H9 (cell line): ENCODE measurements around the gene CALN1. TPM values are rescaled to one million over a fixed set of nuclear protein-coding genes. Genes with fewer than 3 reads are reported as not detected.

Experiments
- DNase-seq: peaks from one replicate; pipeline ENCODE4 v3.0.0-alpha.2; 2017
- H2AFZ ChIP-seq: one replicate; pipeline ENCODE4 v1.6.1; 2013; ENCODE audit warnings: mild to moderate bottlenecking, low read length, control low read depth, moderate library complexity
- H2AK5ac ChIP-seq: 2 replicates; pipeline ENCODE4 v1.6.1; 2013; ENCODE audit warnings: low read length, control low read depth, mixed read lengths; ENCODE audit not compliant: insufficient read length
- H2BK120ac ChIP-seq: one replicate; pipeline ENCODE4 v1.6.1; 2013; ENCODE audit warnings: low read depth, mild to moderate bottlenecking, low read length, control low read depth, inconsistent platforms; ENCODE audit not compliant: poor library complexity, severe bottlenecking
- H2BK12ac ChIP-seq: 2 replicates; pipeline ENCODE4 v1.6.1; 2013; ENCODE audit warnings: low read length, control low read depth, mixed read lengths, low read depth; ENCODE audit not compliant: insufficient read length
- H2BK15ac ChIP-seq: 2 replicates; pipeline ENCODE4 v1.6.1; 2013; ENCODE audit warnings: low read depth, low read length, control low read depth
- H2BK20ac ChIP-seq: one replicate; pipeline ENCODE4 v1.6.1; 2013; ENCODE audit warnings: low read depth, mild to moderate bottlenecking, low read length, control low read depth, inconsistent platforms; ENCODE audit not compliant: poor library complexity, severe bottlenecking
- H2BK5ac ChIP-seq: 2 replicates; pipeline ENCODE4 v1.6.1; 2013; ENCODE audit warnings: low read length, control low read depth, mixed read lengths; ENCODE audit not compliant: insufficient read length
- H3K14ac ChIP-seq: 2 replicates; pipeline ENCODE4 v1.6.1; 2013; ENCODE audit warnings: low read length, control low read depth; ENCODE audit not compliant: insufficient read depth
- H3K18ac ChIP-seq: 2 replicates; pipeline ENCODE4 v1.6.1; 2013; ENCODE audit warnings: low read depth, mild to moderate bottlenecking, mixed read lengths, low read length, control low read depth; ENCODE audit not compliant: insufficient read length
- H3K23ac ChIP-seq: 2 replicates; pipeline ENCODE4 v1.6.1; 2013; ENCODE audit warnings: low read length, control low read depth, mixed read lengths, low read depth; ENCODE audit not compliant: insufficient read length
- H3K23me2 ChIP-seq: 2 replicates; pipeline ENCODE4 v1.6.1; 2013; ENCODE audit warnings: low read depth, mild to moderate bottlenecking, mixed read lengths, low read length, control low read depth; ENCODE audit not compliant: insufficient read length, poor library complexity, severe bottlenecking
- H3K27ac ChIP-seq: 2 replicates; pipeline ENCODE4 v1.5.1; 2013; ENCODE audit warnings: low read length, control low read depth, mixed read lengths, low read depth; ENCODE audit not compliant: insufficient read length
- H3K27me3 ChIP-seq: 2 replicates; pipeline ENCODE4 v1.6.1; 2013; ENCODE audit warnings: low read length, control low read depth, inconsistent platforms; ENCODE audit not compliant: insufficient read depth
- H3K4ac ChIP-seq: 2 replicates; pipeline ENCODE4 v1.6.1; 2013; ENCODE audit warnings: low read depth, mild to moderate bottlenecking, control low read depth, inconsistent platforms, low read length, moderate library complexity
- H3K4me1 ChIP-seq: 2 replicates; pipeline ENCODE4 v1.6.1; 2013; ENCODE audit warnings: low read length, control low read depth, inconsistent platforms; ENCODE audit not compliant: insufficient read depth
- H3K4me2 ChIP-seq: 2 replicates; pipeline ENCODE4 v1.6.1; 2013; ENCODE audit warnings: low read length, control low read depth, mixed read lengths; ENCODE audit not compliant: insufficient read length, insufficient read depth
- H3K56ac ChIP-seq: 2 replicates; pipeline ENCODE4 v1.6.1; 2013; ENCODE audit warnings: low read depth, mild to moderate bottlenecking, mixed read lengths, low read length, control low read depth; ENCODE audit not compliant: insufficient read length
- H3K79me1 ChIP-seq: 2 replicates; pipeline ENCODE4 v1.6.1; 2013; ENCODE audit warnings: low read depth, mild to moderate bottlenecking, moderate library complexity, low read length, control low read depth, inconsistent platforms; ENCODE audit not compliant: insufficient read depth, poor library complexity, severe bottlenecking
- H3K79me2 ChIP-seq: 2 replicates; pipeline ENCODE4 v1.6.1; 2013; ENCODE audit warnings: low read length, control low read depth, inconsistent platforms; ENCODE audit not compliant: insufficient read depth
- H3K9ac ChIP-seq: 2 replicates; pipeline ENCODE4 v1.6.1; 2013; ENCODE audit warnings: low read length, control low read depth, mixed read lengths; ENCODE audit not compliant: insufficient read length; ENCODE audit errors: extremely low read depth
- H3K9me3 ChIP-seq: one replicate; pipeline ENCODE4 v1.6.1; 2013; ENCODE audit warnings: low read depth, low read length, inconsistent platforms; ENCODE audit not compliant: control insufficient read depth
- H3T11ph ChIP-seq: one replicate; pipeline ENCODE4 v1.6.1; 2013; ENCODE audit warnings: mild to moderate bottlenecking, low read length, control low read depth, inconsistent platforms
- H4K20me1 ChIP-seq: one replicate; pipeline ENCODE4 v1.6.1; 2013; ENCODE audit not compliant: control insufficient read depth, insufficient read length, insufficient read depth
- H4K5ac ChIP-seq: 2 replicates; pipeline ENCODE4 v1.6.1; 2013; ENCODE audit warnings: low read depth, mild to moderate bottlenecking, mixed read lengths, low read length, control low read depth; ENCODE audit not compliant: insufficient read length
- H4K8ac ChIP-seq: replicated peaks from 2 replicates; pipeline ENCODE4 v1.6.1; 2013; ENCODE audit warnings: low read length, control low read depth, mixed read lengths, low read depth; ENCODE audit not compliant: insufficient read length
- H4K91ac ChIP-seq: 2 replicates; pipeline ENCODE4 v1.6.1; 2013; ENCODE audit warnings: low read depth, mild to moderate bottlenecking, moderate library complexity, mixed read lengths, low read length, control low read depth; ENCODE audit not compliant: insufficient read length
- H3K27ac Mint-ChIP-seq, 3 experiments: 2 replicates in 2 of 3; 3 replicates in 1 of 3; pipeline ENCODE4 v1.8.0; 2020 to 2021; ENCODE audit warnings: mixed read lengths in 3 of 3, mild to moderate bottlenecking in 1 of 3, moderate library complexity in 1 of 3
- H3K27me3 Mint-ChIP-seq: 2 replicates; pipeline ENCODE4 v1.8.0; 2021; ENCODE audit warnings: low read depth, mild to moderate bottlenecking, moderate library complexity, mixed read lengths
- H3K36me3 Mint-ChIP-seq, 3 experiments: 2 replicates in 2 of 3; 3 replicates in 1 of 3; pipeline ENCODE4 v1.8.0; 2020 to 2021; ENCODE audit warnings: low read depth in 3 of 3, mixed read lengths in 3 of 3; ENCODE audit not compliant: insufficient read depth in 1 of 3
- H3K4me1 Mint-ChIP-seq, 2 experiments: 2 replicates each; pipeline ENCODE4 v1.8.0; 2020; ENCODE audit warnings: mixed read lengths in 2 of 2
- H3K4me3 Mint-ChIP-seq, 2 experiments: 2 replicates in 1 of 2; 3 replicates in 1 of 2; pipeline ENCODE4 v1.8.0; 2020 to 2021; ENCODE audit warnings: mild to moderate bottlenecking in 2 of 2, mixed read lengths in 2 of 2, moderate library complexity in 1 of 2
- H3K9me3 Mint-ChIP-seq, 2 experiments: 2 replicates in 1 of 2; 3 replicates in 1 of 2; pipeline ENCODE4 v1.8.0; 2020; ENCODE audit warnings: mild to moderate bottlenecking in 2 of 2, mixed read lengths in 2 of 2, moderate library complexity in 1 of 2
- total RNA-seq: library from RNA; stranded (reverse); gene quantifications from 2 replicates; pipeline ENCODE4 v1.2.1, GENCODE V29; 2021
- TF ChIP-seq, protein P1 (sequence below): fragments of 200-600 bp; sonication (generic); conservative IDR thresholded peaks from 3 replicates; pipeline ENCODE4 v1.8.0; 2021; ENCODE audit warnings: antibody characterized with exemption, mild to moderate bottlenecking

Gene CALN1
- total RNA-seq, 1 experiment from 2014 or later: 2.8 TPM

DNA sequence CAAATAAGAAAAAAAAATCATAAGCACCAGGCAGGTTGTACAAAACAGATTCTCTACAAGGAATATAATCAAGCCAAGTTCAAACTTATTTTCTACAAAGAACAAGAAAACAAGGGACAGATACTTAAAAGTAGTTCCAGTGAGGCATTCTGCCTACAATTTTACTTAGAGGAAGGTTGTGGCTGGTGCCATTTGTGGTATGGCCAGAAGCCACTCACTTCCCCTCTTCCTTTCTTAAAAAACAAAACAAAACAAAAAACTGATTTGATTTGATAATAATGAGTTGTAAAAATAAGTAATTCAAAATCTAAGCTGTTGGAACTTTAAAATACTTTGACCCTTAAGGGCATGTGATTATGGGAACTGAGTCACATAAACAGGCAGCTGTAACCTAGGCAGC is 420.6 kb downstream of the CALN1 start:
- no peaks in the 10 kb centered on the region for H3K27me3 ChIP-seq
- no peak overlapping the region for H2BK20ac ChIP-seq
- peaks cover 0 to 9% of the 10 kb centered on the region in 2 experiments; a peak in 3 of 4 replicates for H3K4me1 Mint-ChIP-seq

More for the DNA sequence above, 420.6 kb downstream of the CALN1 start:
- no peak overlapping the region for H3K56ac ChIP-seq
- no peak overlapping the region for H2BK5ac ChIP-seq
- no peak overlapping the region for H3K4me3 Mint-ChIP-seq
- no peaks in the 10 kb centered on the region for H3K23me2 ChIP-seq
- no peaks in the 10 kb centered on the region for H3K4me1 ChIP-seq
- no peak overlapping the region for H3K18ac ChIP-seq
- no peak overlapping the region for H3K27ac ChIP-seq
- H2AK5ac ChIP-seq: no peak overlapping the region
- H3K79me2 ChIP-seq: no peaks in the 10 kb centered on the region
- H2BK15ac ChIP-seq: no peak overlapping the region
- no peak overlapping the region for H4K91ac ChIP-seq
- H2BK12ac ChIP-seq: no peak overlapping the region
- H3K4me2 ChIP-seq: no peak overlapping the region
- H3K27me3 Mint-ChIP-seq: no peaks in the 10 kb centered on the region
- H3K9me3 ChIP-seq: no peaks in the 10 kb centered on the region
- no peaks in the 10 kb centered on the region; a peak in 1 of 7 replicates for H3K36me3 Mint-ChIP-seq
- H4K20me1 ChIP-seq: no peaks in the 10 kb centered on the region
- H4K5ac ChIP-seq: no peak overlapping the region
- no peak overlapping the region; a peak in 1 of 7 replicates for H3K27ac Mint-ChIP-seq
- H3T11ph ChIP-seq: no peak overlapping the region
- H3K4ac ChIP-seq: no peak overlapping the region
- H4K8ac ChIP-seq: no peak overlapping the region
- H3K9me3 Mint-ChIP-seq: no peaks in the 10 kb centered on the region
- TF ChIP-seq, protein P1, sequence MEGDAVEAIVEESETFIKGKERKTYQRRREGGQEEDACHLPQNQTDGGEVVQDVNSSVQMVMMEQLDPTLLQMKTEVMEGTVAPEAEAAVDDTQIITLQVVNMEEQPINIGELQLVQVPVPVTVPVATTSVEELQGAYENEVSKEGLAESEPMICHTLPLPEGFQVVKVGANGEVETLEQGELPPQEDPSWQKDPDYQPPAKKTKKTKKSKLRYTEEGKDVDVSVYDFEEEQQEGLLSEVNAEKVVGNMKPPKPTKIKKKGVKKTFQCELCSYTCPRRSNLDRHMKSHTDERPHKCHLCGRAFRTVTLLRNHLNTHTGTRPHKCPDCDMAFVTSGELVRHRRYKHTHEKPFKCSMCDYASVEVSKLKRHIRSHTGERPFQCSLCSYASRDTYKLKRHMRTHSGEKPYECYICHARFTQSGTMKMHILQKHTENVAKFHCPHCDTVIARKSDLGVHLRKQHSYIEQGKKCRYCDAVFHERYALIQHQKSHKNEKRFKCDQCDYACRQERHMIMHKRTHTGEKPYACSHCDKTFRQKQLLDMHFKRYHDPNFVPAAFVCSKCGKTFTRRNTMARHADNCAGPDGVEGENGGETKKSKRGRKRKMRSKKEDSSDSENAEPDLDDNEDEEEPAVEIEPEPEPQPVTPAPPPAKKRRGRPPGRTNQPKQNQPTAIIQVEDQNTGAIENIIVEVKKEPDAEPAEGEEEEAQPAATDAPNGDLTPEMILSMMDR: no peak
- no peak overlapping the region for H2AFZ ChIP-seq
- no peak overlapping the region for H3K23ac ChIP-seq
- DNase-seq: no peak
- no peak overlapping the region for H3K9ac ChIP-seq
- no peak overlapping the region for H3K14ac ChIP-seq
- H3K79me1 ChIP-seq: no peaks in the 10 kb centered on the region
- H2BK120ac ChIP-seq: no peak overlapping the region
